ENCODE data around the gene TIMD4. TPM values are rescaled to one million over a fixed set of nuclear protein-coding genes. Genes with fewer than 3 reads are reported as not detected.
"Not testable (repeated sequence)": the region's sequence is repeated elsewhere in the genome, so short reads cannot be mapped to it uniquely, and the experiment has no call there.

Gene TIMD4
- total and polyA plus RNA-seq, 12 donors, result 0.10 to 2.3 (median 0.55) TPM; not detected in 5

DNA sequence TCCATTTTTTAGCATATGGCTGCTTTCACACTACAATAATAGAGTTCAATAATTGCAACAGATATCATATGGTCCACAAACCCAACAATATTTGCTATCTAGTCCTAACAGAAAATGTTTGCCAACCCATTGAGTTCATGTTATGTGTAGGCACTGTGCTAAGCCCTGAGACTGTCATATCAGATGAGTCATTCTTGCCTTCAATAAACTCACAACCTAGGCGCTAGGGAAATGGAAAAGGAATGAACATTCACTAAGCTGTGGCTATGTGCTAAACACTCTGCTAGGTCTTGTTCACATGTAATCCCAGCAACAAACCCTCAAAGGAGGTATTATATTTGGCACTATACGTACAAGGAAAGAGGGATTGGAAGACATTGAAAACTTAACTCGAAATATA is 8.4 kb upstream of the TIMD4 start:
- TF ChIP-seq POLR2A (IDR thresholded peaks at IDR 0.05), result no peak
- TF ChIP-seq, protein P1, sequence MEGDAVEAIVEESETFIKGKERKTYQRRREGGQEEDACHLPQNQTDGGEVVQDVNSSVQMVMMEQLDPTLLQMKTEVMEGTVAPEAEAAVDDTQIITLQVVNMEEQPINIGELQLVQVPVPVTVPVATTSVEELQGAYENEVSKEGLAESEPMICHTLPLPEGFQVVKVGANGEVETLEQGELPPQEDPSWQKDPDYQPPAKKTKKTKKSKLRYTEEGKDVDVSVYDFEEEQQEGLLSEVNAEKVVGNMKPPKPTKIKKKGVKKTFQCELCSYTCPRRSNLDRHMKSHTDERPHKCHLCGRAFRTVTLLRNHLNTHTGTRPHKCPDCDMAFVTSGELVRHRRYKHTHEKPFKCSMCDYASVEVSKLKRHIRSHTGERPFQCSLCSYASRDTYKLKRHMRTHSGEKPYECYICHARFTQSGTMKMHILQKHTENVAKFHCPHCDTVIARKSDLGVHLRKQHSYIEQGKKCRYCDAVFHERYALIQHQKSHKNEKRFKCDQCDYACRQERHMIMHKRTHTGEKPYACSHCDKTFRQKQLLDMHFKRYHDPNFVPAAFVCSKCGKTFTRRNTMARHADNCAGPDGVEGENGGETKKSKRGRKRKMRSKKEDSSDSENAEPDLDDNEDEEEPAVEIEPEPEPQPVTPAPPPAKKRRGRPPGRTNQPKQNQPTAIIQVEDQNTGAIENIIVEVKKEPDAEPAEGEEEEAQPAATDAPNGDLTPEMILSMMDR (IDR thresholded peaks at IDR 0.05), result no peak
- Histone ChIP-seq H3K27me3 (no peaks in the 10 kb centered on the region), H3K4me3 (no peak overlapping the region), H3K9me3 (replicated peaks in 1 of 3) (no peaks in the 10 kb centered on the region), H3K4me1 (replicated peaks in 1 of 2) (no peaks in the 10 kb centered on the region), H3K27ac (no peak overlapping the region), H3K36me3 (replicated peaks in 1 of 2) (no peaks in the 10 kb centered on the region)
- 58 to 89% (median 83%) methylated on average over 3 of the region's 3 CpGs for WGBS, 4 donors
- intact Hi-C loops (cut with DNase I), result no loop called here
- DNase-seq, result no peak

DNA sequence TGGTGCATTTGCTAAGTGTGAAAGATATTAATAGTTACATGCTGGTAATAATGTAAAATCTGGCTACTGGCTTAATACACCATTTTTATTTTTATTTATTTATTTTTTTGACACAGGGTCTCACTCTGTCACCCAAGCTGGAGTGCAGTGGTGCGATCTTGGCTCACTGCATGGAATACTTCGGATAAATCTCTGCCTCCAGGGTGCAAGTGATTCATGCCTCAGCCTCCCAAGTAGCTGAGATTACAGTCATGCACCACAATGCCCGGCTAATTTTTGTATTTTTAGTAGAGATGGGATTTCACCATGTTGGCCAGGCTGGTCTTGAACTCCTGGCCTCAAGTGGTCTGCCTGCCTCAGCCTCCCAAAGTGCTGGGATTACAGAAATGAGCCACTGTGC is 4.4 kb upstream of the TIMD4 start:
- H3K36me3 ChIP-seq (replicated peaks in 1 of 2); intact Hi-C loops (cut with DNase I); DNase-seq; H3K27ac ChIP-seq; H3K27me3 ChIP-seq; H3K9me3 ChIP-seq (replicated peaks in 1 of 3); H3K4me3 ChIP-seq; H3K4me1 ChIP-seq (replicated peaks in 1 of 2): not testable (repeated sequence)
- WGBS, 4 donors, result 88 to 97% (median 91%) methylated on average over 3 of the region's 3 CpGs

DNA sequence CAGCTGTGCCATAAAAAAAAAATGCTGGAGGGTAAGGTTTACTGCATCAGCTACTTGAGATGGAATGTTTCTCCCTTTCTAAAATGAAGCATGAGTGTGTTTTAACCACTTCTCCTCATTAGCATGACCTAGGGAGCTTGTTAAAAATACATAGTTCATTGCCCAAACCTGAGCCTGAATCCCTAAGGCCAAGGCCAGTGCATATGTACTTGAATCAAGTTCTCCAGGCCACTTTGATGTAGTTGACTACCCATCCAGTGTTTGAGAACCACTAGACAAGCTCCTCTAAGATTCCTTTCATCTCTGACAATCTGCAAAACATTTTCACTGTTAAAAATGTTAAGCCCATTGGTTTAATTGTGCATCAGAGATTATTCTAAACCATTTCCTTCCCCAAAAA is 6.7 kb downstream of the TIMD4 start:
- TF ChIP-seq POLR2A (IDR thresholded peaks at IDR 0.05), result no peak
- TF ChIP-seq, protein P1 (IDR thresholded peaks at IDR 0.05), result no peak
- intact Hi-C loops (cut with DNase I), result no loop called here

DNA sequence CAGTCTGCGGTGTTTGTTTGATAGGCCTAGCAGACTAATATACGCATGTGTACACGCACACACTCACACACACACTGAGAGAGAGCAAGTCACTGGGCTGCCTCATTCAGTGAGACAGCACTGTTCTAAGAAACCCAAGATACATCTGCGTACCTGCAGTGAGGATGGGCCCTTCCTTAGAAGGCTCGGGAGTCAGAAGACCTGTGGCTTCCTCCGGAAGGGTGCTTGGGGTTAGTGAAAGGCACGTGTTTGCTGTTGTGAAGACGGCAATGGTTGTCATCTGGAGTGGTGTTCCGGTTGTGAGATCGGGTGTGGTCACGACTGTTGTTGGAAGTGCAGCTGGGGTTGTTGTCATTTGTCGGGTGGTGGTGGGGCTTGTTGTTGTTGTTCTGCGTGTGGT is 11.7 kb downstream of the TIMD4 start:
- intact Hi-C loops (cut with DNase I), result no loop called here
- H3K4me1 ChIP-seq (replicated peaks in 1 of 2), result no peaks in the 10 kb centered on the region
- WGBS, 4 donors, result 87 to 95% (median 93%) methylated on average over 13 of the region's 13 CpGs

More for the DNA sequence above, 6.7 kb downstream of the TIMD4 start:
- Histone ChIP-seq H3K27ac (no peak overlapping the region), H3K4me3 (no peak overlapping the region), H3K36me3 (replicated peaks in 1 of 2) (no peaks in the 10 kb centered on the region), H3K9me3 (replicated peaks in 1 of 3) (no peaks in the 10 kb centered on the region), H3K27me3 (no peaks in the 10 kb centered on the region), H3K4me1 (replicated peaks in 1 of 2) (no peaks in the 10 kb centered on the region)
- DNase-seq, result no peak

DNA sequence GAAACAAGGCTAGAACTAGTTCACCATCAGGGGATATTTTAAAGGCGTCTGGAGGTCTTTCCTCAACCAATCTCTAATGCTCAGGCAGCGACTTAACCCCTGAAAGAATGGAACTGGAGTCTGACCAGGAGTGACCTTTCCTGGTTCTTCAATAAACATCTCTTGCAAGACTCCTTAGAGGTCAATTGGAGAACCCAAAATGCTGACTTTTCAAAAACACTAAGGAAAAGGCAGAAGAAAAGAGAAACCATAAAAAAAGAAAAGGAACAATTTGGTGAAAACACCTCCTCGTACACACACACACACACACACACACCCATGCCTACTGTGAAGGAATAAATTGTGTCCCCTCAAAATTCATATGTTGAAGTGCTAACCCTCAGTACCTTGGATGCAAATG is 12.3 kb downstream of the TIMD4 start:
- WGBS, 4 donors, result 66 to 77% (median 71%) methylated on average over 3 of the region's 3 CpGs
- intact Hi-C loops (cut with DNase I), result no loop called here
- Histone ChIP-seq H3K36me3 (replicated peaks in 1 of 2) (no peaks in the 10 kb centered on the region), H3K4me1 (replicated peaks in 1 of 2) (no peaks in the 10 kb centered on the region), H3K27ac (no peak overlapping the region), H3K27me3 (no peaks in the 10 kb centered on the region), H3K9me3 (replicated peaks in 1 of 3) (no peaks in the 10 kb centered on the region), H3K4me3 (no peak overlapping the region)
- TF ChIP-seq POLR2A (IDR thresholded peaks at IDR 0.05), result no peak
- TF ChIP-seq, protein P1 (IDR thresholded peaks at IDR 0.05), result no peak
- DNase-seq, result no peak

More for the DNA sequence above, 11.7 kb downstream of the TIMD4 start:
- no peak for TF ChIP-seq POLR2A (IDR thresholded peaks at IDR 0.05)
- TF ChIP-seq, protein P1 (IDR thresholded peaks at IDR 0.05), result no peak
- Histone ChIP-seq H3K4me3 (no peak overlapping the region), H3K36me3 (replicated peaks in 1 of 2) (no peaks in the 10 kb centered on the region), H3K27me3 (no peaks in the 10 kb centered on the region), H3K27ac (no peak overlapping the region), H3K9me3 (replicated peaks in 1 of 3) (no peaks in the 10 kb centered on the region)
- no peak for DNase-seq
